ENCODE measurements around the gene PAX5.

- TF ChIP-seq TAF1 (IDR thresholded peaks at IDR 0.05; ENCODE audit: low read depth) (no peak), EP300 (IDR thresholded peaks at IDR 0.05; ENCODE audit: borderline replicate concordance) (no peak), TCF12 (IDR thresholded peaks at IDR 0.05; ENCODE audit: low read depth) (no peak), MAX (IDR thresholded peaks at IDR 0.05) (no peak), EGR1 (IDR thresholded peaks at IDR 0.05) (no peak), YY1 (IDR thresholded peaks at IDR 0.05; ENCODE audit: low read depth) (no peak), REST (IDR thresholded peaks at IDR 0.05; ENCODE audit: low read depth) (no peak), NFIC (IDR thresholded peaks at IDR 0.05) (no peak), CREB1 (IDR thresholded peaks at IDR 0.05; ENCODE audit: low read depth) (no peak), USF1 (IDR thresholded peaks at IDR 0.05) (no peak)
Measured at GRCh38 chr9:36969216-36969771, 64.8 kb downstream of the PAX5 start.
